SK-N-SH treated with all-trans-retinoic acid at 6 μM for 48 hours (cell line): ENCODE measurements around the gene EML6.

Experiments
- ATAC-seq: fragments of 200-7000 bp; cut with Tn5 transposase; 3 replicates; pipeline ENCODE4 v1.9.1; 2020; ENCODE audit warnings: mild to moderate bottlenecking, moderate library complexity
- ARNTL ChIP-seq: fragments of 450-650 bp; formaldehyde crosslinking; IDR thresholded peaks from 2 replicates; pipeline ENCODE4 v1.5.0; 2020; ENCODE audit warnings: low read depth, mild to moderate bottlenecking, moderate library complexity, borderline replicate concordance
- BACH2 ChIP-seq: fragments of 250-450 bp; sonication (Bioruptor Pico); IDR thresholded peaks from 2 replicates; pipeline ENCODE4 v1.9.0; 2021; ENCODE audit warnings: mild to moderate bottlenecking, borderline replicate concordance
- CREB5 ChIP-seq: fragments of 250-450 bp; sonication (Bioruptor Pico); IDR thresholded peaks from 2 replicates; pipeline ENCODE4 v1.5.1; 2020; ENCODE audit warnings: low read depth, mild to moderate bottlenecking, moderate library complexity
- CSDC2 ChIP-seq: fragments of 250-450 bp; sonication (Bioruptor Pico); IDR thresholded peaks from 2 replicates; pipeline ENCODE4 v1.5.0; 2020; ENCODE audit warnings: mild to moderate bottlenecking, moderate library complexity
- ESRRG ChIP-seq: fragments of 250-450 bp; sonication (Bioruptor Pico); IDR thresholded peaks from 2 replicates; pipeline ENCODE4 v1.6.1; 2021; ENCODE audit warnings: mild to moderate bottlenecking
- GLIS3 ChIP-seq: fragments of 250-450 bp; sonication (Bioruptor Pico); IDR thresholded peaks from 2 replicates; pipeline ENCODE4 v1.5.0; 2020; ENCODE audit warnings: mild to moderate bottlenecking, moderate library complexity
- ISL1 ChIP-seq: fragments of 250-450 bp; sonication (Bioruptor Pico); IDR thresholded peaks from 2 replicates; pipeline ENCODE4 v2.1.2; 2022; ENCODE audit warnings: mild to moderate bottlenecking, moderate library complexity
- OSR1 ChIP-seq: fragments of 250-450 bp; sonication (Bioruptor Pico); IDR thresholded peaks from 2 replicates; pipeline ENCODE4 v1.8.0; 2022; ENCODE audit warnings: moderate library complexity, mild to moderate bottlenecking, inconsistent platforms
- PATZ1 ChIP-seq: fragments of 250-450 bp; sonication (Bioruptor Pico); IDR thresholded peaks from 2 replicates; pipeline ENCODE4 v1.8.0; 2020; ENCODE audit warnings: mild to moderate bottlenecking, moderate library complexity, borderline replicate concordance
- POU6F1 ChIP-seq: fragments of 250-450 bp; sonication (Bioruptor Pico); IDR thresholded peaks from 2 replicates; pipeline ENCODE4 v1.8.0; 2021; ENCODE audit warnings: low read depth, mild to moderate bottlenecking, moderate library complexity, borderline replicate concordance
- PPARA ChIP-seq: fragments of 250-450 bp; sonication (Bioruptor Pico); IDR thresholded peaks from 2 replicates; pipeline ENCODE4 v1.5.0; 2020; ENCODE audit warnings: mild to moderate bottlenecking, borderline replicate concordance
- RARB ChIP-seq: fragments of 250-450 bp; sonication (Bioruptor Pico); IDR thresholded peaks from 2 replicates; pipeline ENCODE4 v1.8.0; 2021; ENCODE audit warnings: mild to moderate bottlenecking, moderate library complexity
- SNAI2 ChIP-seq: fragments of 250-450 bp; sonication (Bioruptor Pico); IDR thresholded peaks from 2 replicates; pipeline ENCODE4 v1.5.0; 2020; ENCODE audit warnings: mild to moderate bottlenecking, moderate library complexity
- TCF4 ChIP-seq: fragments of 250-450 bp; sonication (Bioruptor Pico); IDR thresholded peaks from 2 replicates; pipeline ENCODE4 v1.8.0; 2021; ENCODE audit warnings: mild to moderate bottlenecking, moderate library complexity, borderline replicate concordance
- TOX ChIP-seq: fragments of 250-450 bp; sonication (Bioruptor Pico); IDR thresholded peaks from 2 replicates; pipeline ENCODE4 v1.8.0; 2021; ENCODE audit warnings: mild to moderate bottlenecking, moderate library complexity, borderline replicate concordance
- ZC3H10 ChIP-seq: fragments of 250-450 bp; sonication (Bioruptor Pico); IDR thresholded peaks from 2 replicates; pipeline ENCODE4 v1.5.1; 2021; ENCODE audit warnings: mild to moderate bottlenecking, moderate library complexity
- ZFP3 ChIP-seq: fragments of 250-450 bp; sonication (Bioruptor Pico); IDR thresholded peaks from 2 replicates; pipeline ENCODE4 v1.5.0; 2020; ENCODE audit warnings: mild to moderate bottlenecking, moderate library complexity
- ZFP30 ChIP-seq: fragments of 450-650 bp; formaldehyde crosslinking; IDR thresholded peaks from 2 replicates; pipeline ENCODE4 v1.5.0; 2022; ENCODE audit warnings: mild to moderate bottlenecking, moderate library complexity
- ZNF565 ChIP-seq: fragments of 450-650 bp; formaldehyde crosslinking; conservative IDR thresholded peaks from 2 replicates; pipeline ENCODE4 v1.5.0; 2020; ENCODE audit warnings: low read depth, mild to moderate bottlenecking, moderate library complexity
- ZNF70 ChIP-seq: fragments of 450-650 bp; formaldehyde crosslinking; IDR thresholded peaks from 2 replicates; pipeline ENCODE4 v1.5.0; 2020; ENCODE audit warnings: mild to moderate bottlenecking, moderate library complexity
- TF ChIP-seq, protein P1 (sequence below): fragments of 250-450 bp; sonication (Bioruptor Pico); IDR thresholded peaks from 2 replicates; pipeline ENCODE4 v1.5.1; 2021; ENCODE audit warnings: mild to moderate bottlenecking, moderate library complexity

EML6 gene

DNA sequence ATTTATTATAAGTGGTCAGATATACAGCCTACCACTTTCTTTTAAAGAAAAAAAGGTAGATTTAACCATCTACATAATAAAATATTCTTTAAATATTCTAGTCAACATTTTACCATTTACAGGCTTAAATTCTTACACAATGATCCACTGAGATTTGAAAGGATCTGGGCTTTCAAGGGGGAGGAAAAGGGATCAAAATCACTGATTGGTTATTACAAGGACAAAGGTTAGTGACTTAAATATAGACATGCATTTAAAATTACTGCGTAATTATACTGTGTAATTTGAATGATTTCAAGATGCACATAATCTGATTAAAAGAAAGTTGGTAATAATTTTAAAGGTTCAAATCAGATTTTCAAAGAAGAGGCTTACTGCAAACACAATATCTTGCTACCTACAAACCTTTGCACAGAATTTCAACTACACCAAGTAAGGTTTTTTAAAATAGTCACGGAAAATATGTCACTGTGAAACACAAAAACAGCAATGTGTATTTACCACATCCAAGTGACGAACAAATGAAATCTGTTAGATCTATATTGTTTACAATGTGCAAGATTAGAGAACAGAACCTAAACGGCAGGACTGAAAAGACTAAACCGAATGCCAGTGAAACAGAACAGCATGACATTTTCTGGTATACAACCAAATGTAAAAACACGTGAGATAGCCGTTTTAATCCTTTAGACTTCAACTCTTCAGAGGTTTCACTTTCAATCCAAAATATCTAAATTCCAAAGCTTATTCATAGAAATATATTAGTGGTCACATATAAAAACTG is 286.0 kb downstream of the EML6 start:
- no peak for ATAC-seq
- TF ChIP-seq ESRRG (no peak), ARNTL (CRISPR knock-in tag) (no peak), PPARA (no peak), ZC3H10 (no peak)
- TF ChIP-seq, all 23 proteins: peak for 0

GRCh38 chr2:55010149-55010591 is 286.7 kb downstream of the EML6 start:
- TF ChIP-seq GLIS3 (CRISPR knock-in tag) (no peak), PATZ1 (CRISPR knock-in tag) (no peak), TOX (CRISPR knock-in tag) (no peak), ZNF70 (no peak)
- peak; percentile 49 for ATAC-seq

DNA sequence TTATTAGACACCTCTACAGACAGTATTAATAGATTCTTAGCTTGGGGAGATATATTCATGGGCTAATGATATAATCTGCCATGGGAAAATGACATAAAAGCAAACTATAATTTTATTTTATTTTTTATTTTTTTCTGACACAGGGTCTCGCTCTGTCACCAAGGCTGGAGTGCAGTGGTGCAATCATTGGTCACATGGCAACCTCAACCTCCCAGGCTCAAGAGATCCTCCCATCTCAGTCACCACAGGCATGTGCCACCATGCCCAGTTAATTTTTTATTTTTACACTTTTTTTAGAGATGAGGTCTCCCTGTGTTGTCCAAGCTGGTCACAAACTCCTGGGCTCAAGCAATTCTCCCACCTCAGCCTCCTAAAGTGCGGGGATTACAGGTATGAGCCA is 287.5 kb downstream of the EML6 start:
- 0 out of 3 replicates have a peak, but pooled peaks have one; percentile 10 for ATAC-seq
- no peak for TF ChIP-seq ZFP3 (CRISPR knock-in tag)
- no peak for TF ChIP-seq ZC3H10
- no peak for TF ChIP-seq PATZ1 (CRISPR knock-in tag)
- no peak for TF ChIP-seq ZNF565 (CRISPR knock-in tag)
- TF ChIP-seq SNAI2 = no peak
- TF ChIP-seq CSDC2 = no peak
- no peak for TF ChIP-seq OSR1
- no peak for TF ChIP-seq ARNTL (CRISPR knock-in tag)
- TF ChIP-seq ISL1 (CRISPR knock-in tag) = no peak
- no peak for TF ChIP-seq BACH2
- TF ChIP-seq CREB5 (CRISPR knock-in tag) = no peak
- no peak for TF ChIP-seq TCF4 (CRISPR knock-in tag)
- TF ChIP-seq POU6F1 (CRISPR knock-in tag) = no peak
- no peak for TF ChIP-seq ESRRG
- TF ChIP-seq PPARA = no peak

GRCh38 chr2:55011831-55012671 is 288.6 kb downstream of the EML6 start:
- ATAC-seq = no peak
- no peak for TF ChIP-seq CSDC2
- no peak for TF ChIP-seq TCF4 (CRISPR knock-in tag)
- TF ChIP-seq, protein P1, sequence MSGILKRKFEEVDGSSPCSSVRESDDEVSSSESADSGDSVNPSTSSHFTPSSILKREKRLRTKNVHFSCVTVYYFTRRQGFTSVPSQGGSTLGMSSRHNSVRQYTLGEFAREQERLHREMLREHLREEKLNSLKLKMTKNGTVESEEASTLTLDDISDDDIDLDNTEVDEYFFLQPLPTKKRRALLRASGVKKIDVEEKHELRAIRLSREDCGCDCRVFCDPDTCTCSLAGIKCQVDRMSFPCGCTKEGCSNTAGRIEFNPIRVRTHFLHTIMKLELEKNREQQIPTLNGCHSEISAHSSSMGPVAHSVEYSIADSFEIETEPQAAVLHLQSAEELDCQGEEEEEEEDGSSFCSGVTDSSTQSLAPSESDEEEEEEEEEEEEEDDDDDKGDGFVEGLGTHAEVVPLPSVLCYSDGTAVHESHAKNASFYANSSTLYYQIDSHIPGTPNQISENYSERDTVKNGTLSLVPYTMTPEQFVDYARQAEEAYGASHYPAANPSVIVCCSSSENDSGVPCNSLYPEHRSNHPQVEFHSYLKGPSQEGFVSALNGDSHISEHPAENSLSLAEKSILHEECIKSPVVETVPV (CRISPR knock-in tag) = no peak
- no peak for TF ChIP-seq ZFP30 (CRISPR knock-in tag)
- no peak for TF ChIP-seq ESRRG
- no peak for TF ChIP-seq RARB
- no peak for TF ChIP-seq ARNTL (CRISPR knock-in tag)
- no peak for TF ChIP-seq BACH2
- TF ChIP-seq OSR1 = no peak
- no peak for TF ChIP-seq ISL1 (CRISPR knock-in tag)
- TF ChIP-seq TOX (CRISPR knock-in tag) = no peak
- TF ChIP-seq CREB5 (CRISPR knock-in tag) = no peak
- no peak for TF ChIP-seq PATZ1 (CRISPR knock-in tag)
- TF ChIP-seq GLIS3 (CRISPR knock-in tag) = no peak
